Measurements from ENCODE around the gene CAMTA1. TPM values are rescaled to one million over a fixed set of nuclear protein-coding genes. Genes with fewer than 3 reads are reported as not detected.
A peak's percentile ranks its signal among the peaks of the same experiment; 100 is the strongest.

Gene CAMTA1
- total RNA-seq, 1 donor from 2014 or later: 268 TPM

- H2AFZ ChIP-seq (replicated peaks): no peak overlapping the region
- no peak overlapping the region for H3K4me3 ChIP-seq
- H3K9ac ChIP-seq: no peak overlapping the region
- H3K79me2 ChIP-seq (ENCODE audit: low read depth): no peaks in the 10 kb centered on the region
- no peaks in the 10 kb centered on the region for H3K36me3 ChIP-seq
- H3K27me3 ChIP-seq: no peaks in the 10 kb centered on the region
- peak; percentile 39 for DNase-seq (ENCODE audit: low spot score)
- peaks cover 5% of the 10 kb centered on the region for H3K4me1 ChIP-seq
- H3K9me3 ChIP-seq (ENCODE audit: low read depth): no peaks in the 10 kb centered on the region
- no peak overlapping the region for H3K27ac ChIP-seq
- Mint-ChIP-seq H3K27ac (no peak overlapping the region), H3K4me1 (peaks cover 33% of the 10 kb centered on the region), H3K9me3 (no peaks in the 10 kb centered on the region), H3K27me3 (ENCODE audit: insufficient read depth, low read depth) (peaks cover 6% of the 10 kb centered on the region), H3K4me3 (no peak overlapping the region), H3K36me3 (no peaks in the 10 kb centered on the region)
- no peak for TF ChIP-seq EZH2phosphoT487 (IDR thresholded peaks at IDR 0.05)
- TF ChIP-seq CTCF (IDR thresholded peaks at IDR 0.05): peak; percentile 37
- TF ChIP-seq EZH2 (IDR thresholded peaks at IDR 0.05): no peak
- H3F3A ChIP-seq (ENCODE audit: low read depth): no peaks in the 10 kb centered on the region
- no peak overlapping the region for H3K4me2 ChIP-seq
- no peaks in the 10 kb centered on the region for H4K20me1 ChIP-seq (ENCODE audit: low read depth)
These were observed 675.6 kb downstream of the CAMTA1 start for GRCh38 chr1:7460807-7461206.

GRCh38 chr1:7462617-7463016 lies 677.4 kb downstream of the CAMTA1 start:
- no peak overlapping the region for H3K27ac ChIP-seq
- H3K27ac Mint-ChIP-seq: no peak overlapping the region

GRCh38 chr1:7463526-7463925 lies 678.3 kb downstream of the CAMTA1 start:
- no peak overlapping the region for H3K4me3 Mint-ChIP-seq
- no peak overlapping the region for H3K9ac ChIP-seq
- TF ChIP-seq EZH2 (IDR thresholded peaks at IDR 0.05) (no peak), CTCF (IDR thresholded peaks at IDR 0.05) (no peak), EZH2phosphoT487 (IDR thresholded peaks at IDR 0.05) (no peak)
- no peaks in the 10 kb centered on the region for H3K4me1 ChIP-seq
- H3F3A ChIP-seq (ENCODE audit: low read depth): no peaks in the 10 kb centered on the region
- H3K36me3 ChIP-seq: no peaks in the 10 kb centered on the region
- H2AFZ ChIP-seq (replicated peaks): no peak overlapping the region
- DNase-seq (ENCODE audit: low spot score): no peak
- peaks cover 6% of the 10 kb centered on the region for H3K27me3 Mint-ChIP-seq (ENCODE audit: insufficient read depth, low read depth)
- peaks cover 25% of the 10 kb centered on the region for H3K4me1 Mint-ChIP-seq
- no peak overlapping the region for H3K27ac ChIP-seq
- no peaks in the 10 kb centered on the region for H3K27me3 ChIP-seq
- H3K79me2 ChIP-seq (ENCODE audit: low read depth): no peaks in the 10 kb centered on the region
- no peaks in the 10 kb centered on the region for H3K9me3 Mint-ChIP-seq
- H3K4me2 ChIP-seq: no peak overlapping the region
- no peak overlapping the region for H3K27ac Mint-ChIP-seq
- H3K36me3 Mint-ChIP-seq: no peaks in the 10 kb centered on the region
- H3K4me3 ChIP-seq: no peak overlapping the region
- H3K9me3 ChIP-seq (ENCODE audit: low read depth): no peaks in the 10 kb centered on the region
- no peaks in the 10 kb centered on the region for H4K20me1 ChIP-seq (ENCODE audit: low read depth)

More at GRCh38 chr1:7462617-7463016, 677.4 kb downstream of the CAMTA1 start:
- no peaks in the 10 kb centered on the region for H3K9me3 Mint-ChIP-seq
- H3K4me2 ChIP-seq: no peak overlapping the region
- H3F3A ChIP-seq (ENCODE audit: low read depth): no peaks in the 10 kb centered on the region
- no peak for TF ChIP-seq CTCF (IDR thresholded peaks at IDR 0.05)
- TF ChIP-seq EZH2phosphoT487 (IDR thresholded peaks at IDR 0.05): no peak
- no peak for TF ChIP-seq EZH2 (IDR thresholded peaks at IDR 0.05)
- H3K4me3 Mint-ChIP-seq: no peak overlapping the region
- no peaks in the 10 kb centered on the region for H3K79me2 ChIP-seq (ENCODE audit: low read depth)
- H3K4me1 ChIP-seq: no peaks in the 10 kb centered on the region
- no peaks in the 10 kb centered on the region for H3K36me3 Mint-ChIP-seq
- no peaks in the 10 kb centered on the region for H3K27me3 ChIP-seq
- H4K20me1 ChIP-seq (ENCODE audit: low read depth): no peaks in the 10 kb centered on the region
- no peak overlapping the region for H3K4me3 ChIP-seq
- DNase-seq (ENCODE audit: low spot score): no peak
- H3K9me3 ChIP-seq (ENCODE audit: low read depth): no peaks in the 10 kb centered on the region
- no peaks in the 10 kb centered on the region for H3K36me3 ChIP-seq
- H3K4me1 Mint-ChIP-seq: peaks cover 29% of the 10 kb centered on the region
- no peak overlapping the region for H2AFZ ChIP-seq (replicated peaks)
- no peak overlapping the region for H3K9ac ChIP-seq
- peaks cover 6% of the 10 kb centered on the region for H3K27me3 Mint-ChIP-seq (ENCODE audit: insufficient read depth, low read depth)

Measured in neural progenitor cell (in vitro differentiated cells).